ENCODE measurements around the gene ADRB2.

- TF ChIP-seq EP300 (IDR thresholded peaks at IDR 0.05) (no peak), CTCF (IDR thresholded peaks at IDR 0.05) (no peak)
Observed at GRCh38 chr5:148805326-148806290, 20.8 kb upstream of the ADRB2 start.

Data from gastroesophageal sphincter (tissue), 3 donors.